Glutamatergic neuron (in vitro differentiated cells): Measurements from ENCODE around the gene MROH2B. TPM values are rescaled to one million over a fixed set of nuclear protein-coding genes. Genes with fewer than 3 reads are reported as not detected.

ENCODE experiments used
- DNase-seq: peaks from one replicate; pipeline ENCODE4 v3.0.0; 2022
- H3K27ac Mint-ChIP-seq: one replicate; pipeline ENCODE4 v1.8.0; 2020; ENCODE audit warnings: mild to moderate bottlenecking, mixed read lengths, inconsistent platforms; ENCODE audit not compliant: unreplicated experiment
- H3K27me3 Mint-ChIP-seq: one replicate; pipeline ENCODE4 v1.8.0; 2020; ENCODE audit warnings: mild to moderate bottlenecking, moderate library complexity, mixed read lengths, inconsistent platforms; ENCODE audit not compliant: unreplicated experiment
- H3K36me3 Mint-ChIP-seq: one replicate; pipeline ENCODE4 v1.8.0; 2020; ENCODE audit warnings: mild to moderate bottlenecking, mixed read lengths, inconsistent platforms; ENCODE audit not compliant: unreplicated experiment
- H3K4me1 Mint-ChIP-seq: one replicate; pipeline ENCODE4 v1.8.0; 2020; ENCODE audit warnings: mild to moderate bottlenecking, low read depth, mixed read lengths, inconsistent platforms; ENCODE audit not compliant: unreplicated experiment
- H3K4me3 Mint-ChIP-seq: one replicate; pipeline ENCODE4 v1.8.0; 2020; ENCODE audit warnings: mild to moderate bottlenecking, mixed read lengths, inconsistent platforms; ENCODE audit not compliant: unreplicated experiment
- H3K9me3 Mint-ChIP-seq: one replicate; pipeline ENCODE4 v1.8.0; 2020; ENCODE audit warnings: mild to moderate bottlenecking, moderate library complexity, mixed read lengths, inconsistent platforms; ENCODE audit not compliant: unreplicated experiment
- total RNA-seq: library from RNA; stranded (reverse); fragmentation: NEBNext Ultra II Directional; extraction: Animal tissue kit (Norgen Biotek cat#: 25700); gene quantifications from one replicate; pipeline ENCODE4 v1.2.1, GENCODE V29; 2021; ENCODE audit not compliant: unreplicated experiment
- TF ChIP-seq, protein P1 (sequence below): fragments of 200-600 bp; sonication (generic); IDR thresholded peaks from one replicate; pipeline ENCODE4 v1.5.0; 2021; ENCODE audit not compliant: partially characterized antibody, unreplicated experiment

Gene MROH2B
- total RNA-seq, 1 donor from 2014 or later: not detected

GRCh38 chr5:41065691-41066335 is 5.3 kb downstream of the MROH2B start:
- TF ChIP-seq, protein P1, sequence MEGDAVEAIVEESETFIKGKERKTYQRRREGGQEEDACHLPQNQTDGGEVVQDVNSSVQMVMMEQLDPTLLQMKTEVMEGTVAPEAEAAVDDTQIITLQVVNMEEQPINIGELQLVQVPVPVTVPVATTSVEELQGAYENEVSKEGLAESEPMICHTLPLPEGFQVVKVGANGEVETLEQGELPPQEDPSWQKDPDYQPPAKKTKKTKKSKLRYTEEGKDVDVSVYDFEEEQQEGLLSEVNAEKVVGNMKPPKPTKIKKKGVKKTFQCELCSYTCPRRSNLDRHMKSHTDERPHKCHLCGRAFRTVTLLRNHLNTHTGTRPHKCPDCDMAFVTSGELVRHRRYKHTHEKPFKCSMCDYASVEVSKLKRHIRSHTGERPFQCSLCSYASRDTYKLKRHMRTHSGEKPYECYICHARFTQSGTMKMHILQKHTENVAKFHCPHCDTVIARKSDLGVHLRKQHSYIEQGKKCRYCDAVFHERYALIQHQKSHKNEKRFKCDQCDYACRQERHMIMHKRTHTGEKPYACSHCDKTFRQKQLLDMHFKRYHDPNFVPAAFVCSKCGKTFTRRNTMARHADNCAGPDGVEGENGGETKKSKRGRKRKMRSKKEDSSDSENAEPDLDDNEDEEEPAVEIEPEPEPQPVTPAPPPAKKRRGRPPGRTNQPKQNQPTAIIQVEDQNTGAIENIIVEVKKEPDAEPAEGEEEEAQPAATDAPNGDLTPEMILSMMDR: no peak
- no peak for DNase-seq
- H3K9me3 Mint-ChIP-seq: no peaks in the 10 kb centered on the region
- no peaks in the 10 kb centered on the region for H3K4me1 Mint-ChIP-seq
- H3K27me3 Mint-ChIP-seq: no peaks in the 10 kb centered on the region
- H3K36me3 Mint-ChIP-seq: no peaks in the 10 kb centered on the region
- no peak overlapping the region for H3K4me3 Mint-ChIP-seq
- no peak overlapping the region for H3K27ac Mint-ChIP-seq

- no peaks in the 10 kb centered on the region for H3K9me3 Mint-ChIP-seq
Observed at GRCh38 chr5:41057940-41058339, 13.2 kb downstream of the MROH2B start.

GRCh38 chr5:41057231-41057630 is 13.9 kb downstream of the MROH2B start:
- TF ChIP-seq, protein P1: no peak
- Mint-ChIP-seq H3K36me3 (no peaks in the 10 kb centered on the region), H3K4me3 (no peak overlapping the region), H3K4me1 (no peaks in the 10 kb centered on the region), H3K27me3 (no peaks in the 10 kb centered on the region), H3K27ac (no peak overlapping the region), H3K9me3 (no peaks in the 10 kb centered on the region)
- no peak for DNase-seq

More at GRCh38 chr5:41057940-41058339, 13.2 kb downstream of the MROH2B start:
- Mint-ChIP-seq H3K36me3 (no peaks in the 10 kb centered on the region), H3K4me3 (no peak overlapping the region), H3K27ac (no peak overlapping the region), H3K27me3 (no peaks in the 10 kb centered on the region), H3K4me1 (no peaks in the 10 kb centered on the region)
- no peak for DNase-seq
- TF ChIP-seq, protein P1: no peak

DNA sequence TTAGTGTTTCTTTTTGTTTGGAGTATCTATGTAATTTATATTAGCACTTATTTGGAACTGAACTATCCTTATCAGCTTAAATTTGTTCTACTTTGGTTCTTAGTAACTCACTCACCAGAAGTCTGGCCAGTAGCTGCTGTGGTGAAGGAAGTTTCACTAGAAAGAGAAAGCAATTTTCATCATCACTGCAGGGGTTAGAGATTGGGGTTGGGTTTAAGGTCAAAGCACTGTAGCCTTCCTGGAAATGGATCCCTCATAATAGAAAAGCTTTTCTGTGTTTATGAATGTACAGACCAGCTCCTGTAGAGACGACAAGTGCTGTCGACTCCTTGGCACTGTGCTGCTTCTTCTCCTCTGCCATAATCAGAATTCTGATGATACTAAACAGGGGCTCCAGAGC is 22.2 kb downstream of the MROH2B start:
- DNase-seq: no peak
- Mint-ChIP-seq H3K4me1 (no peaks in the 10 kb centered on the region), H3K36me3 (no peaks in the 10 kb centered on the region), H3K9me3 (no peaks in the 10 kb centered on the region), H3K27me3 (no peaks in the 10 kb centered on the region), H3K4me3 (no peak overlapping the region), H3K27ac (no peak overlapping the region)
- TF ChIP-seq, protein P1: no peak

GRCh38 chr5:41043109-41043747 is 27.9 kb downstream of the MROH2B start:
- no peaks in the 10 kb centered on the region for H3K4me1 Mint-ChIP-seq
- DNase-seq: no peak
- no peak overlapping the region for H3K27ac Mint-ChIP-seq
- TF ChIP-seq, protein P1: no peak
- no peaks in the 10 kb centered on the region for H3K9me3 Mint-ChIP-seq
- no peaks in the 10 kb centered on the region for H3K36me3 Mint-ChIP-seq
- H3K4me3 Mint-ChIP-seq: no peak overlapping the region
- no peaks in the 10 kb centered on the region for H3K27me3 Mint-ChIP-seq
